ENCODE measurements around the gene DCAF16.

- TF ChIP-seq REST (IDR thresholded peaks at IDR 0.05; ENCODE audit: insufficient read depth in 1 of 2, low read depth in 2 of 2, low read length in 2 of 2) (no peak), SIN3A (IDR thresholded peaks at IDR 0.05; ENCODE audit: borderline replicate concordance, insufficient read depth, low read length) (no peak), POLR2AphosphoS5 (IDR thresholded peaks at IDR 0.05; ENCODE audit: low read depth, low read length) (no peak), TAF1 (IDR thresholded peaks at IDR 0.05; ENCODE audit: borderline replicate concordance, insufficient read depth, low read length) (no peak), FOXP2 (optimal IDR thresholded peaks at IDR 0.05; ENCODE audit: borderline replicate concordance, extremely low read depth, extremely low read length, insufficient read depth) (no peak)
These were observed 29.9 kb downstream of the DCAF16 start for GRCh38 chr4:17780501-17781299.
